Progenitor cell of endocrine pancreas (in vitro differentiated cells): ENCODE measurements around the gene HOXA13. TPM values are rescaled to one million over a fixed set of nuclear protein-coding genes. Genes with fewer than 3 reads are reported as not detected.
A peak's percentile ranks its signal among the peaks of the same experiment; 100 is the strongest.

Source experiments
- DNase-seq: peaks from one replicate; pipeline ENCODE4 v3.0.0; 2021; ENCODE audit warnings: low spot score; ENCODE audit not compliant: unreplicated experiment
- H3K27ac Mint-ChIP-seq: 2 replicates; pipeline ENCODE4 v1.8.0; 2021; ENCODE audit warnings: mild to moderate bottlenecking, moderate library complexity, mixed read lengths
- H3K27me3 Mint-ChIP-seq: 2 replicates; pipeline ENCODE4 v1.8.0; 2021; ENCODE audit warnings: mixed read lengths
- H3K36me3 Mint-ChIP-seq: 2 replicates; pipeline ENCODE4 v1.8.0; 2022; ENCODE audit warnings: mixed read lengths; ENCODE audit not compliant: insufficient read depth
- H3K4me1 Mint-ChIP-seq: 2 replicates; pipeline ENCODE4 v1.8.0; 2021; ENCODE audit warnings: low read depth, mixed read lengths
- H3K4me3 Mint-ChIP-seq: 2 replicates; pipeline ENCODE4 v1.8.0; 2021; ENCODE audit warnings: low read depth, mild to moderate bottlenecking, moderate library complexity, mixed read lengths
- H3K9me3 Mint-ChIP-seq: 2 replicates; pipeline ENCODE4 v1.8.0; 2021; ENCODE audit warnings: low read depth, mixed read lengths
- total RNA-seq: library from RNA; stranded (reverse); gene quantifications from 2 replicates; pipeline ENCODE4 v1.2.1, GENCODE V29; 2021
- TF ChIP-seq, protein P1 (sequence below): fragments of 200-600 bp; sonication (generic); IDR thresholded peaks from one replicate; pipeline ENCODE4 v1.5.0; 2021; ENCODE audit warnings: antibody characterized with exemption, mild to moderate bottlenecking; ENCODE audit not compliant: unreplicated experiment

HOXA13 gene
- total RNA-seq, 1 donor from 2014 or later, result not detected

DNA sequence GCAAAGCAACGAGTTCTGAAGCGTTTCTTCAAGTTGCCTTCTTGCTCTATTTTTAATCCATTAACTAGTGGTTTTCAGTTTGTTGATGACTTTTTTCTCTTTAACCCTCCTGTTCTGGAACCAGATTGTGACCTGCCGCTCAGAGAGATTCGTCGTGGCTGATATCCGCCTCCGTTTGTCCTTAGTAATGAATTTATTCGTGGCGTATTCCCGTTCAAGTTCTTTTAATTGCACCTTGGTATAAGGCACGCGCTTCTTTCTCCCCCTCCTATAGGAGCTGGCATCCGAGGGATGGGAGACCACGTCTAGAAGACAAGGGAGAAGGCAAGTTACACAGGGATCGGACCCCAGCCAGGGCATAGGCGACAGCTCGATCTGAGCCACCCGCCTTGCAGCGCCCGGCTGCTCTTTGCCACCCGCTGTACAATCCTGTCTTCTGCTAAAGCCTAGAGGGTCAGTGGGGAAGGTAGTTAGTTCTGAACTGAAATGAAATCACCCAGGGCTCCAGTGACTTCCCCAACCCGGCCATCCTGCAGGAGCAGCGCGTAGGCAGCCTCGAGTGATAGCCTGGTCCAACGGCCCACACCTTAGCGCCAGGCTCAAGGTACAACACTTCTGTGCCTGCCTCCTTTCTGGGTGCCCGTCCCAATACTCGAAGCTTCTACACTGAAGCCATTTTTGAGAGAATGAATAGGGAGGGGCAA, 1.6 kb downstream of the HOXA13 start:
- Mint-ChIP-seq H3K36me3 (no peaks in the 10 kb centered on the region), H3K9me3 (no peaks in the 10 kb centered on the region), H3K27me3 (peaks cover 93% of the 10 kb centered on the region), H3K4me3 (no peak overlapping the region), H3K27ac (no peak overlapping the region), H3K4me1 (peaks cover 4% of the 10 kb centered on the region)
- DNase-seq, result no peak
- TF ChIP-seq, protein P1, sequence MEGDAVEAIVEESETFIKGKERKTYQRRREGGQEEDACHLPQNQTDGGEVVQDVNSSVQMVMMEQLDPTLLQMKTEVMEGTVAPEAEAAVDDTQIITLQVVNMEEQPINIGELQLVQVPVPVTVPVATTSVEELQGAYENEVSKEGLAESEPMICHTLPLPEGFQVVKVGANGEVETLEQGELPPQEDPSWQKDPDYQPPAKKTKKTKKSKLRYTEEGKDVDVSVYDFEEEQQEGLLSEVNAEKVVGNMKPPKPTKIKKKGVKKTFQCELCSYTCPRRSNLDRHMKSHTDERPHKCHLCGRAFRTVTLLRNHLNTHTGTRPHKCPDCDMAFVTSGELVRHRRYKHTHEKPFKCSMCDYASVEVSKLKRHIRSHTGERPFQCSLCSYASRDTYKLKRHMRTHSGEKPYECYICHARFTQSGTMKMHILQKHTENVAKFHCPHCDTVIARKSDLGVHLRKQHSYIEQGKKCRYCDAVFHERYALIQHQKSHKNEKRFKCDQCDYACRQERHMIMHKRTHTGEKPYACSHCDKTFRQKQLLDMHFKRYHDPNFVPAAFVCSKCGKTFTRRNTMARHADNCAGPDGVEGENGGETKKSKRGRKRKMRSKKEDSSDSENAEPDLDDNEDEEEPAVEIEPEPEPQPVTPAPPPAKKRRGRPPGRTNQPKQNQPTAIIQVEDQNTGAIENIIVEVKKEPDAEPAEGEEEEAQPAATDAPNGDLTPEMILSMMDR, result no peak

DNA sequence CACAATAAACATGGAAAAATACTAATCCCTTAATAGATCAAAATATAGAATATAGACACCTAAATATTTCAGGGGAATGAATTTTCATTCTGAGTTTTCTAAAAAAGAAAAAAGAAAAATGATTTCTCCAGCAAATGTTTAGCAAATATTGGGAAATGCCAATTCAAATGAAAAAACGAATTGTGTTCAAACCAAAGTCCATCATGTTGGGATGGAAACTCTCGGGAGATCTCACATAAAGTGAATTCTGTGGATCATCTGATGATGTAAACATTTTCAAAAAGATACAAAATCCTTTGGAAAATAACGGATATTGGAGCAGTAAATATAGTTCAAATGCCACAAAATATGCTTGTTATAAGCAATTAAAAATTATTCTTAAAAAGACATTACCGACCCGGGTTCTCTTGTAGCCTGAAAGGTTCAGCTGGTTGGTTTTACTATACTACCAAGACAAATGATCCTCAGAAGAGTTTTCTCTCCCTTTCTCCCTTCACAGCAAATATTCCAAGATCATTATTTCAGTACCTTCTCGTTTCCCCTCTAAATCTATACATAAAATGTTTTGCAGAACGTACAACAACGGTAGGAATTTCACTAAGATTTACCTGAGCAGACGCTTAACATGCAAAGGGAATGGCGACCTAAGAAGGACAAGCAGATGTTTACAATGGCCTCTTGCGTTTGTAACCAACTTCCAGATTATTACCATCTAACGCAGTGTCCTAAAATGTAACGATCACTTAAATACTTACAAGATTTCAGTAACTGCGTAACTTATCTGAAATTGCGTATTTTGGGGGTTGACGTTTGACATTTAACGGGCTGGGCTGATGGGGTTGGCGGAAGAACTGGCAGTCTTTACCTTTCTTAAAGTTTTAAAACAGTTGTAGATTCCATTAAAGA, 2.5 kb downstream of the HOXA13 start:
- no peak overlapping the region for H3K27ac Mint-ChIP-seq

DNA sequence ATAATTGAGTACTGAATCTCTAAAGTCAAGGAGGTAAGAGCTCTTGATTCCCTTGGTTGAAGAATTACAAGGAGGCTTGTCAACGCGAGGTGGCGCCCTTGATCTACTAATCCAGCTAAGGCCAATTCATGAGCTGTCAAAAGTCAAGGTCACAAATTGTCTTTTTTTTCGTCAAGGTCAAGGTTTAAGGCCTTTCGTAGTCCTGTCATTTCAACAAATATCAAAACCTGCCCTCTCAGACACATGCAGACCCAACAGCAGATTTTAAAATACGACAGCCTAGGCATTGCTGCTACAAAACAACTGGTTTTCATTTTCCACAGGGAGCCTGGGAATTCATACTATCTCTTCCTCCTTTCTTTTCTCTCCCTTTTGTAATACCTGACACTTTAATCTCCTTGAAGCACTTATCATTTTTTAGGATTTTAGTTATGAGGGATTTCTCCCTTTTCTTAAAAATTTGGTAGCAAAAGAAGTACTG, 3.6 kb downstream of the HOXA13 start:
- DNase-seq, result peak; percentile 80
- Mint-ChIP-seq H3K9me3 (no peaks in the 10 kb centered on the region), H3K4me1 (peaks cover 4% of the 10 kb centered on the region), H3K36me3 (no peaks in the 10 kb centered on the region), H3K27ac (no peak overlapping the region), H3K27me3 (peaks cover 90% of the 10 kb centered on the region), H3K4me3 (no peak overlapping the region)
- TF ChIP-seq, protein P1, result peak; percentile 93

More for the DNA sequence above, 2.5 kb downstream of the HOXA13 start:
- Mint-ChIP-seq H3K4me3 (no peak overlapping the region), H3K27me3 (peaks cover 90% of the 10 kb centered on the region), H3K9me3 (no peaks in the 10 kb centered on the region), H3K4me1 (peaks cover 4% of the 10 kb centered on the region), H3K36me3 (no peaks in the 10 kb centered on the region)
- TF ChIP-seq, protein P1, result no peak
- no peak for DNase-seq

DNA sequence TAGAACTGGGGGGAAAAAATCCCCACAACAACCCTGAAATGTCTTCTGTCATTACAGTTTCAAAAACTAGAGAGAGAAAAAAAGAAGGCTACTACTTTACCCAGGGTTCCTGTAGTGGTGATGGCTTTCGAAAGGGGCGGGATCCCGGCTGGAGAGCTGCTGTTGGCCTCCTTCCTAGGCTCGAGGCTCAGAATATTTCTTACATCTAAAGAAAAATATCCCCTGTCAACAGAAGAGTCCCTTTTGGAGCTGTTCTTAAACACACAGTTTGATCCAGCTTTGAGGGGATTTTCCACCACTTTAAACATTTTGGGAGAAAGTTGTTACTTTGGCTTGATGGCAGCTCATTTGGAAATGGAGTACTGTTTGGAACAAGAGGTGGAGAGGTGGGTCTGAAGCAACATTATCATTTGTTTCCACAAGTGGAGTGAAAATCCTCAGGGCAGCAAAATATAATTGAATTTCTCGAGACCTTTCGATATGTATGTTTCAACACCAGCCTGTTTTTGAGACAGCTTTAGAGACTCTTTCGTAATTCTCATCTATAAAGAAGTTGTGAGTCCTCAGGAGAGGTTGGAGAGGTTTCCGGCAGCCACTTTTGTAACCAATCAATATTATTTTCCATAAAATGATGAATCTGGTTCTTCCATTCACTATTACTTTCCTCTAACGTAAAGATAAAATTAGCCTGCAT, 5.1 kb downstream of the HOXA13 start:
- Mint-ChIP-seq H3K27me3 (peaks cover 92% of the 10 kb centered on the region), H3K9me3 (no peaks in the 10 kb centered on the region), H3K4me3 (no peak overlapping the region), H3K4me1 (no peaks in the 10 kb centered on the region), H3K36me3 (no peaks in the 10 kb centered on the region), H3K27ac (no peak overlapping the region)
- no peak for DNase-seq
- TF ChIP-seq, protein P1, result no peak

DNA sequence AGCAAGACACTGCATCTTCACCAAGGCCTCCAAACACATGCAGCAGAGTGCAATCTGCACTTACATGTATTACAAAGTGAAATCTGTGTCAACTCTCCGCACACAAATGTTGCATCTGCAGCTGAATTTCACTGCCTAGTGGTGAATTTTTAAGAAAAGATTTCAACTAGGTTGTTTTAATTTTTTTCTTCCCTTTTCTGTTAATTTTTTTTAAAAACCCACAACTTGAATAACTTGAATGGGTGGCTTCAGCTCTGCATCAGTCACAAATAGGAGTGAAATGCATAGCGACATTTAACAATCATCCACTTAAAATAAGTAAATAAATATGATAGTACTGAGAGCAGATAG, 5.9 kb downstream of the HOXA13 start:
- H3K4me3 Mint-ChIP-seq, result no peak overlapping the region
- DNase-seq, result no peak
- TF ChIP-seq, protein P1, result no peak
- H3K36me3 Mint-ChIP-seq, result no peaks in the 10 kb centered on the region
- peaks cover 96% of the 10 kb centered on the region for H3K27me3 Mint-ChIP-seq
- no peak overlapping the region for H3K27ac Mint-ChIP-seq
- H3K4me1 Mint-ChIP-seq, result no peaks in the 10 kb centered on the region
- H3K9me3 Mint-ChIP-seq, result no peaks in the 10 kb centered on the region
